Kidney capillary endothelial cell (primary cell): ENCODE data around the gene RALGAPA1.
A peak's percentile ranks its signal among the peaks of the same experiment; 100 is the strongest.
"Not testable (repeated sequence)": the region's sequence is repeated elsewhere in the genome, so short reads cannot be mapped to it uniquely, and the experiment has no call there.

Experiments
- DNase-seq: peaks from one replicate; pipeline ENCODE4 v3.0.0-alpha.2; 2018; ENCODE audit warnings: low spot score

The RALGAPA1 gene

GRCh38 chr14:35821564-35822411, 12.7 kb upstream of the RALGAPA1 start:
- peak; percentile 33 for DNase-seq

DNA sequence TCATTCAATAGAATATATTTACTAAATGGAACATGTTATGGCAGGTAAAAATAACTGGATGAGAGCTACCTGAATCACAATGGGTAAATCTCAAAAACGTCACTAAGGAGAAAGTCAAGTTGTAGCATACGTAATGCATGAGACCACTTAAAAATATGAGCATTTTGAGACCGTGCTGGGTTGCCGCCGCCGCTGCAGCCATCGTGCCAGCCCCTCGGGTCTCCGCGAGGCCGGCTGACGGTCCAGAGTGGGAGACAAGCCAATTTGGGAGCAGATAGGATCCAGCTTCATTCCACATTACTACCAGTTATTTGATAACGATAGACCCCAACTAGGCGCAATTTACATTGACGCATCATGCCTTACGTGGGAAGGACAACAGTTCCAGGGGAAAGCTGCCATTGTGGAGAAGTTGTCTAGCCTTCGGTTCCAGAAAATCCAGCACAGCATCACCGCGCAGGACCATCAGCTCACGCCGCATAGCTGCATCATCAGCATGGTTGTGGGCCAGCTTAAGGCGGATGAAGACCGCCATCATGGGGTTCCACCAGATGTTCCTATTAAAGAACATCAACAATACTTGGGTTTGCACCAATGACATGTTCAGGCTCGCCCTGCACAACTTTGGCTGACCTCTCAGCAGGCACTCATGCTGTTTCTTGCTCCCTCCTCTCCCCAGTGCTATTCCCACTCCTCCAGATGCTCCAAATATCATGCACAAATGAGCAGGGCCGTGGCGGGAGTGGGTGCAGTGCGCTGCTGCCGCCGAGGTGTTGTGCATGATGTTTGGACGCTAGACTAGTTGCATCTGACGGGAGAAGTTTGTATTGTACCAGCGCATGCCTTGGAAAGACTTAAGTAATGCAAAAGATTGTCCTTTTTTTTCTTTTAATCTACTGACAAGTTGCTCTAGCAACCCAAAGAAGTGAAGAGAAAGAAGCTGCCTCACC, 10.8 kb upstream of the RALGAPA1 start:
- no peak for DNase-seq

GRCh38 chr14:35818346-35819115, 9.4 kb upstream of the RALGAPA1 start:
- DNase-seq, result peak; percentile 45

- DNase-seq, result peak; percentile 49
Observed at GRCh38 chr14:35814371-35815005, 5.4 kb upstream of the RALGAPA1 start.

DNA sequence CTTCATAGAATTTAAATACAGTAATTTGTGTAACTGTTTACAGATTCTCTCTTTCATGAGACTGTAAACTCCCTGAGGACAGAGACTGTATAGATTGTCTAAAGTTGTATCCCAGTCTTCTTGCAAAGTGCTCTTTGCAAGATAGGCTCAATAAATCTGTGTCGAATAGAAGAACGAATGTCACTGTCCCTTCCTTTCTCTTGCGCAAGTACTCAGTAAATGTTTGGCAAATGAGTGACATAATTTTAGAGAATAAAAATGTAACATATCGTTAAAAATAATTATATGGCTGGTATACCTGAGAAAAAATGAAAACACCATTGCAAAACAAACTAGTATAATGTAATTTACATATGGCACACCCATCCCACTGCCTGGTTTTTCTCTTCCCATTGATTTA, 1.9 kb upstream of the RALGAPA1 start:
- DNase-seq, result no peak

DNA sequence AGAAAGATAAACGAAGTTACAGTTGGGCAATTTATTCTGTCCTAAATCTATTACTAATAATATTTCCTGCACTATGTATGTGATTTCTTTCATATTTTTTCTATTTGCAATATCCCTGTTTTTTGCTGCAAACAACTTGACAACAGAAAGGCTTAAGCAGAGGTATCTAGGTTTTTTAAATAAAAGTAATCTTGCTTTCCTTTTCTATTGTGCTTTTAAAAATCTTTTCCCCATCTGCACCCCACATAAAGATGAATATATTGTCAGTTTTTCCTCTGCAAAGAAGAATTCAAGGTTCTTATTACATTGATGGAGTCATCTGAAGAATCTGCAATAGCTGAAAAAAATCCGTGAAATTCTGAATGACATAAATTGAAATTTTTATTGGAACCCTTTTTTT, 502 bp upstream of the RALGAPA1 start:
- DNase-seq, result no peak

- peak; percentile 10 for DNase-seq
Observed at GRCh38 chr14:35808076-35808637, 938 bp downstream of the RALGAPA1 start.

GRCh38 chr14:35807131-35807961, 1.7 kb downstream of the RALGAPA1 start:
- DNase-seq, result no peak

GRCh38 chr14:35806006-35806907, 2.8 kb downstream of the RALGAPA1 start:
- DNase-seq, result no peak

GRCh38 chr14:35797796-35798195, 11.3 kb downstream of the RALGAPA1 start:
- DNase-seq, result no peak

DNA sequence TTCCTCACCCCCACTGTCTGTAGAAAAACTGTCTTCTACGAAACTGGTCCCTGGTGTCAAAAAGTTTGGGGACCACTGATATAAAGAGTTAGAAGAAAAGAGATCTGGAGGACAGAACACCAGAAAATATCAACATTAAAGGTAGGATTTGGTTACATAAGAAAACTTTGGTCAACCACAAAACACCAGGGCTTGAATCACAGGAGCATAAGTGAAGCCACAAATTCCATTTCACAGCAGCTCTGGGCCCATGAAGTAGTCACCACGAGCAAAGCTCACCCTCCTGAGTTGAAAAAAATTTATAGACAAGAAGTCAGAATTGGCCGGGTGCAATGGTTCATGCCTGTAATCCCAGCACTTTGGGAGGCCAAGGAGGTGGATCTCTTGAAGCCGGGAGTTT, 19.4 kb downstream of the RALGAPA1 start:
- no peak for DNase-seq

- DNase-seq, result no peak
Observed at GRCh38 chr14:35786856-35787255, 22.2 kb downstream of the RALGAPA1 start.

DNA sequence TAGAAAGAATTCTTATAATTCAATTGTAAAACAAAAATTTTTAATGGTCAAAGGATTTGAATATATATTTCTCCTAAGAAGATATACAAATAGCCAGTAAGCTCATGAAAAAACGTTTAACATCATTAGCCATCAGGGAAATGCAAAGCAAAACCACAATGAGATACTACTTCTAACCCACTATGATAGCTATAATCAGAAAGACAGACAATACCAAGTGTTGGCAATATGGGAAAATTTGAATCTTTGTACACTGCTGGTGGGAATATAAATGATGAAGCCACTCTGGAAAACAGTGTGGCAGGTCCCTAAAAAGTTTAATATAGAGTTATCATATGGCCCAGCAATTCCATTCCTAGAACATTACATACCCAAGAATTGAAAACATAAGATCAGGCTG, 25.4 kb downstream of the RALGAPA1 start:
- no peak for DNase-seq

DNA sequence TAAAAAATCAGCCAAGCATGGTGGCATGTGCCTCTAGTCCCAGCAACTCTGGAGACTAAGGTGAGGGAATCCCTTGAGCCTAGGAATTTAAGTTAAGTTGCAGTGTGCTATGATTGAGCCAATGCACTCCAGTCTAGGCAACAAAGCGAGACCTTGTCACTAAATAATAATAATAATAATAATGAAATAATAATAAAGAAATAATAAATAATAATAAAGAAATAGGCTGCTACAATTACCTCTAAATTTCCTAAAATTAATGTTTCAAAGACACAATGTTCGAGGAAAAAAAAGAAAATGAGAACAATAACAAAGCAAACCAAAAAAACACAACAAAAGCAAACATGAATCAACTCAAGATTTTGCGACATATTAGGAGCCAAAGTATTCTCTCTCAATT, 29.7 kb downstream of the RALGAPA1 start:
- no peak for DNase-seq

DNA sequence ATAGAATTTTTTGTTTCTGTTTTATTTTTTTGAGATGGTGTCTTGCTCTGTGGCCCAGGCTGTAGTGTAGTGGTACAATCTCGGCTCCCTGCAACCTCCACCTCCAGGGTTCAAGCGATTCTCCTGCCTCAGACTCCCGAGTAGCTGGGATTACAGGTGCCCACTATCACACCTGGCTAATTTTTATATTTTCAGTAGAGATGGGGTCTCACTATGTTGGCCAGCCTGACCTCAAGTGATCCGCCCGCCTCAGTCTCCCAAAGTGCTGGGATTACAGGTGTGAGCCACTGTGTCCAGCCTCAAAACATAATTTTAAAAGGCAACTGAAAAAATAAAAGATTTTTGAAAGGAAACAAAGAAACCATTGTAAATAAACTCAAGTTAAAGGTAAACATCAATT, 31.5 kb downstream of the RALGAPA1 start:
- not testable (repeated sequence) for DNase-seq

DNA sequence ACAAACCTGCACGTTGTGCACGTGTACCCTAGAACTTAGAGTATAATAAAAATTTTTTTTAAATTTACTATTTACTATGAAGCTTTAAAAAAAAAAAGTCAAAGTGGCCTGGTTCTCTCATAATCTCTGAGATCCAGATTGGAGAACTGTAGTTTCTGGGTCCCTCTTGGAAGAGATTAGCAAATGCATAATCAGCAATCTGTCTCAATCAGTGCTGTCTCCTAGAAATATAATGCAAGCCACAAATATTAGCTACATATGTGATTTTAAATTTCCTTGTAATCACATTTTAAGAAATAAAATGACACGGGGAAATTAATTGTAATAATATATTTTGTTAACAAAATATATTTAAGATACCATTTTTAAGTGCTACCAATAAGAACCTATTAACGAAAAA, 32.3 kb downstream of the RALGAPA1 start:
- DNase-seq, result no peak

DNA sequence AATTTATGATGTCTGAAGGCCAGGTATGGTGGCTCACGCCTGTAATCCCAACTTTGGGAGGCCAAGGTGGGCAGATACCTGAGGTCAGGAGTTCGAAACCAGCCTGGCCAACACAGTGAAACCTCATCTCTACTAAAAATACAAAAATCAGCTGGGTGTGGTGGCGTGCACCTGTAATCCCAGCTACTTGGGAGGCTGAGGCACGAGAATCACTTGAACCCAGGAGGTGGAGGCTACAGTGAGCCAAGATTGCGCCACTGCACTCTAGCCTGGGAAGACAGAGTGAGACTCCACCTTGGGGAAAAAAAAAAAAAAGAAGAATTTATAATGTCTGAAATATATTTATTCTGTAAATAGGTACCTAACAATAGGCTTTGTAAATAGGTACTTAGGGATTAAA, 33.0 kb downstream of the RALGAPA1 start:
- not testable (repeated sequence) for DNase-seq

- DNase-seq, result no peak
Observed at GRCh38 chr14:35766700-35767082, 42.4 kb downstream of the RALGAPA1 start.

DNA sequence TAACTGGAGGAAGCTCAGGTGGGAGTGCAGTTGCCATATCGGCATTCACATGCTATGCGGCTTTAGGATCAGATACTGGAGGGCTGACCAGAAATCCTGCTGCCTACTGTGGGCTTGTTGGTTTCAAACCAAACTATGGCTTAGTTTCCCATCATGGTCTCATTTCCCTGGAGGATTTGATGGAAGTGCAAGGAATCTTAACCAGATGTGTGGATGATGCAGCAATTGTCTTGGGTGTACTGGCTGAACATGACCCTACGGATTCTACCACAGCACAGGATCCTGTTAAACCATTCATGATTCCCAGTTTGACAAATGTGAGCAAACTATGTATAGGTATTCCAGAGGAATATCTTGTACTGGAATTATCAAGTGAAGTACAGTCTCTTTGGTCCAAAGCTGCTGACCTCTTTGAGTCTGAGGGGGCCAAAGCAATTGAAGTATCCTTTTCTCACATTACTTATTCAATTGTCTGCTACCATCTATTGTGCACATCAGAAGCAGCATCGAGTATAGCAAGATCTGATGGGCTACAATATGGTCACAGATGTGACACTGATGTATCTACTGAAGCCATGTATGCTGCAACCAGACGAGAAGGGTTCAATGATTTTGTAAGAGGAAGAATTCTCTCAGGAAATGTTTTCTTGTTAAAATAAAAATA, 42.9 kb downstream of the RALGAPA1 start:
- no peak for DNase-seq
